ENCODE data around the gene GAK. TPM values are rescaled to one million over a fixed set of nuclear protein-coding genes. Genes with fewer than 3 reads are reported as not detected.

GAK gene
- polyA plus RNA-seq, 1 donor from 2014 or later: 58.8 TPM

- H3K27ac ChIP-seq (ENCODE audit: low read length): no peak overlapping the region
- H4K20me1 ChIP-seq (ENCODE audit: insufficient read depth): no peaks in the 10 kb centered on the region
- no peak overlapping the region for H3K4me2 ChIP-seq (ENCODE audit: low read length)
- no peaks in the 10 kb centered on the region for H3F3A ChIP-seq (ENCODE audit: insufficient read depth, low read length, poor library complexity, severe bottlenecking)
- H3K36me3 ChIP-seq (ENCODE audit: insufficient read depth, low read length): no peaks in the 10 kb centered on the region
- no peak overlapping the region for H3K4me3 ChIP-seq (ENCODE audit: low read length)
- no peaks in the 10 kb centered on the region for H3K27me3 ChIP-seq (ENCODE audit: insufficient read depth, low read depth, low read length)
- no peak for TF ChIP-seq EP300 (conservative IDR thresholded peaks at IDR 0.05; ENCODE audit: poor library complexity, severe bottlenecking)
- TF ChIP-seq CTCF (IDR thresholded peaks at IDR 0.05; ENCODE audit: poor library complexity, severe bottlenecking): no peak
- TF ChIP-seq RAD21 (conservative IDR thresholded peaks at IDR 0.05): no peak
- no peak for TF ChIP-seq POLR2AphosphoS5 (IDR thresholded peaks at IDR 0.05)
- no peak for TF ChIP-seq TAF1 (IDR thresholded peaks at IDR 0.05; ENCODE audit: low read depth)
- no peak for TF ChIP-seq MXI1 (conservative IDR thresholded peaks at IDR 0.05; ENCODE audit: poor library complexity, severe bottlenecking)
- no peak for TF ChIP-seq REST (IDR thresholded peaks at IDR 0.05; ENCODE audit: borderline replicate concordance)
- no peak for TF ChIP-seq EZH2 (IDR thresholded peaks at IDR 0.05; ENCODE audit: borderline replicate concordance, insufficient read depth, low read length, poor library complexity, severe bottlenecking)
- TF ChIP-seq SMC3 (conservative IDR thresholded peaks at IDR 0.05; ENCODE audit: poor library complexity): no peak
- H3K79me2 ChIP-seq (replicated peaks; ENCODE audit: insufficient read depth, low read length): peaks cover 38% of the 10 kb centered on the region
- no peak overlapping the region for H3K9ac ChIP-seq (ENCODE audit: low read length)
- H2AFZ ChIP-seq (ENCODE audit: low read depth, low read length): no peak overlapping the region
- H3K9me3 ChIP-seq (ENCODE audit: low read length): no peaks in the 10 kb centered on the region
- no peaks in the 10 kb centered on the region for H3K9me2 ChIP-seq (ENCODE audit: insufficient read depth, low read length)
Measured at GRCh38 chr4:926538-926937, 5.6 kb downstream of the GAK start.

- Histone ChIP-seq H3K4me3 (ENCODE audit: low read length) (no peak overlapping the region), H3K4me2 (ENCODE audit: low read length) (no peak overlapping the region), H3F3A (ENCODE audit: insufficient read depth, low read length, poor library complexity, severe bottlenecking) (no peaks in the 10 kb centered on the region), H3K9me2 (ENCODE audit: insufficient read depth, low read length) (no peaks in the 10 kb centered on the region), H3K9ac (ENCODE audit: low read length) (no peak overlapping the region), H3K9me3 (ENCODE audit: low read length) (no peaks in the 10 kb centered on the region), H3K27ac (ENCODE audit: low read length) (no peak overlapping the region), H3K36me3 (ENCODE audit: insufficient read depth, low read length) (no peaks in the 10 kb centered on the region), H4K20me1 (ENCODE audit: insufficient read depth) (no peaks in the 10 kb centered on the region), H3K27me3 (ENCODE audit: insufficient read depth, low read depth, low read length) (no peaks in the 10 kb centered on the region), H2AFZ (ENCODE audit: low read depth, low read length) (no peak overlapping the region), H3K79me2 (replicated peaks; ENCODE audit: insufficient read depth, low read length) (peaks cover 38% of the 10 kb centered on the region)
- no peak for TF ChIP-seq EZH2 (IDR thresholded peaks at IDR 0.05; ENCODE audit: borderline replicate concordance, insufficient read depth, low read length, poor library complexity, severe bottlenecking)
- no peak for TF ChIP-seq POLR2AphosphoS5 (IDR thresholded peaks at IDR 0.05)
- TF ChIP-seq RAD21 (conservative IDR thresholded peaks at IDR 0.05): no peak
- TF ChIP-seq EP300 (conservative IDR thresholded peaks at IDR 0.05; ENCODE audit: poor library complexity, severe bottlenecking): no peak
- TF ChIP-seq REST (IDR thresholded peaks at IDR 0.05; ENCODE audit: borderline replicate concordance): no peak
- no peak for TF ChIP-seq TAF1 (IDR thresholded peaks at IDR 0.05; ENCODE audit: low read depth)
- TF ChIP-seq MXI1 (conservative IDR thresholded peaks at IDR 0.05; ENCODE audit: poor library complexity, severe bottlenecking): no peak
- no peak for TF ChIP-seq SMC3 (conservative IDR thresholded peaks at IDR 0.05; ENCODE audit: poor library complexity)
- TF ChIP-seq CTCF (IDR thresholded peaks at IDR 0.05; ENCODE audit: poor library complexity, severe bottlenecking): no peak
Measured at GRCh38 chr4:925771-926500, 6.2 kb downstream of the GAK start.
